SK-N-SH treated with all-trans-retinoic acid at 6 μM for 48 hours (cell line): Measurements from ENCODE around the gene IER2.

ENCODE experiments used
- ATAC-seq: fragments of 200-7000 bp; cut with Tn5 transposase; 3 replicates; pipeline ENCODE4 v1.9.1; 2020; ENCODE audit warnings: mild to moderate bottlenecking, moderate library complexity
- BACH2 ChIP-seq: fragments of 250-450 bp; sonication (Bioruptor Pico); IDR thresholded peaks from 2 replicates; pipeline ENCODE4 v1.9.0; 2021; ENCODE audit warnings: mild to moderate bottlenecking, borderline replicate concordance
- CREB5 ChIP-seq: fragments of 250-450 bp; sonication (Bioruptor Pico); IDR thresholded peaks from 2 replicates; pipeline ENCODE4 v1.5.1; 2020; ENCODE audit warnings: low read depth, mild to moderate bottlenecking, moderate library complexity
- CSDC2 ChIP-seq: fragments of 250-450 bp; sonication (Bioruptor Pico); IDR thresholded peaks from 2 replicates; pipeline ENCODE4 v1.5.0; 2020; ENCODE audit warnings: mild to moderate bottlenecking, moderate library complexity
- CSRNP3 ChIP-seq: fragments of 250-450 bp; sonication (Bioruptor Pico); IDR thresholded peaks from 2 replicates; pipeline ENCODE4 v1.5.1; 2021; ENCODE audit warnings: mild to moderate bottlenecking, moderate library complexity
- ESRRG ChIP-seq: fragments of 250-450 bp; sonication (Bioruptor Pico); IDR thresholded peaks from 2 replicates; pipeline ENCODE4 v1.6.1; 2021; ENCODE audit warnings: mild to moderate bottlenecking
- GLIS3 ChIP-seq: fragments of 250-450 bp; sonication (Bioruptor Pico); IDR thresholded peaks from 2 replicates; pipeline ENCODE4 v1.5.0; 2020; ENCODE audit warnings: mild to moderate bottlenecking, moderate library complexity
- ISL1 ChIP-seq: fragments of 250-450 bp; sonication (Bioruptor Pico); IDR thresholded peaks from 2 replicates; pipeline ENCODE4 v2.1.2; 2022; ENCODE audit warnings: mild to moderate bottlenecking, moderate library complexity
- PATZ1 ChIP-seq: fragments of 250-450 bp; sonication (Bioruptor Pico); IDR thresholded peaks from 2 replicates; pipeline ENCODE4 v1.8.0; 2020; ENCODE audit warnings: mild to moderate bottlenecking, moderate library complexity, borderline replicate concordance
- POU6F1 ChIP-seq: fragments of 250-450 bp; sonication (Bioruptor Pico); IDR thresholded peaks from 2 replicates; pipeline ENCODE4 v1.8.0; 2021; ENCODE audit warnings: low read depth, mild to moderate bottlenecking, moderate library complexity, borderline replicate concordance
- PPARA ChIP-seq: fragments of 250-450 bp; sonication (Bioruptor Pico); IDR thresholded peaks from 2 replicates; pipeline ENCODE4 v1.5.0; 2020; ENCODE audit warnings: mild to moderate bottlenecking, borderline replicate concordance
- SNAI2 ChIP-seq: fragments of 250-450 bp; sonication (Bioruptor Pico); IDR thresholded peaks from 2 replicates; pipeline ENCODE4 v1.5.0; 2020; ENCODE audit warnings: mild to moderate bottlenecking, moderate library complexity
- TCF4 ChIP-seq: fragments of 250-450 bp; sonication (Bioruptor Pico); IDR thresholded peaks from 2 replicates; pipeline ENCODE4 v1.8.0; 2021; ENCODE audit warnings: mild to moderate bottlenecking, moderate library complexity, borderline replicate concordance
- TSHZ2 ChIP-seq: fragments of 250-450 bp; sonication (Bioruptor Pico); IDR thresholded peaks from 2 replicates; pipeline ENCODE4 v1.5.0; 2020; ENCODE audit warnings: mild to moderate bottlenecking, moderate library complexity
- ZC3H10 ChIP-seq: fragments of 250-450 bp; sonication (Bioruptor Pico); IDR thresholded peaks from 2 replicates; pipeline ENCODE4 v1.5.1; 2021; ENCODE audit warnings: mild to moderate bottlenecking, moderate library complexity
- ZFP3 ChIP-seq: fragments of 250-450 bp; sonication (Bioruptor Pico); IDR thresholded peaks from 2 replicates; pipeline ENCODE4 v1.5.0; 2020; ENCODE audit warnings: mild to moderate bottlenecking, moderate library complexity
- ZFP30 ChIP-seq: fragments of 450-650 bp; formaldehyde crosslinking; IDR thresholded peaks from 2 replicates; pipeline ENCODE4 v1.5.0; 2022; ENCODE audit warnings: mild to moderate bottlenecking, moderate library complexity
- ZNF565 ChIP-seq: fragments of 450-650 bp; formaldehyde crosslinking; conservative IDR thresholded peaks from 2 replicates; pipeline ENCODE4 v1.5.0; 2020; ENCODE audit warnings: low read depth, mild to moderate bottlenecking, moderate library complexity
- ZNF70 ChIP-seq: fragments of 450-650 bp; formaldehyde crosslinking; IDR thresholded peaks from 2 replicates; pipeline ENCODE4 v1.5.0; 2020; ENCODE audit warnings: mild to moderate bottlenecking, moderate library complexity

Gene IER2

GRCh38 chr19:13160557-13160956 is 10.3 kb downstream of the IER2 start:
- no peak for ATAC-seq
- no peak for TF ChIP-seq ZNF565 (CRISPR knock-in tag)
- no peak for TF ChIP-seq ISL1
- TF ChIP-seq PPARA (CRISPR knock-in tag): no peak
- no peak for TF ChIP-seq SNAI2 (CRISPR knock-in tag)
- TF ChIP-seq GLIS3 (CRISPR knock-in tag): no peak
- no peak for TF ChIP-seq ZNF70 (CRISPR knock-in tag)
- TF ChIP-seq ZFP30 (CRISPR knock-in tag): no peak
- no peak for TF ChIP-seq TCF4
- TF ChIP-seq POU6F1: no peak
- TF ChIP-seq ZC3H10 (CRISPR knock-in tag): no peak
- TF ChIP-seq CSDC2 (CRISPR knock-in tag): no peak
- no peak for TF ChIP-seq TSHZ2 (CRISPR knock-in tag)
- no peak for TF ChIP-seq CSRNP3 (CRISPR knock-in tag)
- no peak for TF ChIP-seq BACH2
- TF ChIP-seq CREB5 (CRISPR knock-in tag): no peak
- no peak for TF ChIP-seq ESRRG
- no peak for TF ChIP-seq PATZ1
- TF ChIP-seq ZFP3: no peak
- TF ChIP-seq, all 23 proteins: peak for 0

GRCh38 chr19:13162724-13163608 is 12.8 kb downstream of the IER2 start:
- peak; percentile 76 for ATAC-seq
- TF ChIP-seq PATZ1: 0 out of 2 replicates have a peak, but pooled peaks have one; percentile 20
- no peak for TF ChIP-seq ZC3H10 (CRISPR knock-in tag)
